ENCODE results near the gene MAP2K5.

- no peak for TF ChIP-seq MXI1 (conservative IDR thresholded peaks at IDR 0.05; ENCODE audit: poor library complexity, severe bottlenecking)
- no peak for TF ChIP-seq POLR2AphosphoS5 (IDR thresholded peaks at IDR 0.05)
- no peak for TF ChIP-seq CTCF (IDR thresholded peaks at IDR 0.05; ENCODE audit: poor library complexity, severe bottlenecking)
- TF ChIP-seq EP300 (conservative IDR thresholded peaks at IDR 0.05; ENCODE audit: poor library complexity, severe bottlenecking), result no peak
Measured at GRCh38 chr15:67776600-67776999, 234.1 kb downstream of the MAP2K5 start.
